Astrocyte (in vitro differentiated cells and primary cell): ENCODE measurements around the gene TRIM8. TPM values are rescaled to one million over a fixed set of nuclear protein-coding genes. Genes with fewer than 3 reads are reported as not detected.

ENCODE experiments used
- DNase-seq: peaks from one replicate; pipeline ENCODE4 v3.0.0-alpha.2; 2010; ENCODE audit warnings: low read depth
- FAIRE-seq: peaks from 2 replicates; lab custom pipeline; 2011; peaks lifted over from hg19 to GRCh38; lab: Jason Lieb, UNC
- H2AFZ ChIP-seq: 2 replicates; pipeline ENCODE4 v1.6.0; 2012; ENCODE audit warnings: low read depth, low read length, inconsistent platforms
- H3K27ac ChIP-seq: 2 replicates; pipeline ENCODE4 v1.5.1; 2011; ENCODE audit warnings: low read depth, low read length, inconsistent platforms
- H3K27me3 ChIP-seq: 2 replicates; pipeline ENCODE4 v1.6.0; 2011; ENCODE audit warnings: low read length, inconsistent platforms; ENCODE audit not compliant: insufficient read depth
- H3K36me3 ChIP-seq: 2 replicates; pipeline ENCODE4 v1.5.1; 2011; ENCODE audit warnings: low read length, inconsistent platforms; ENCODE audit not compliant: insufficient read depth
- H3K4me1 ChIP-seq: 2 replicates; pipeline ENCODE4 v1.5.1; 2011; ENCODE audit warnings: low read length, inconsistent platforms; ENCODE audit not compliant: insufficient read depth
- H3K4me2 ChIP-seq: 2 replicates; pipeline ENCODE4 v1.6.0; 2012; ENCODE audit warnings: low read length, inconsistent platforms
- H3K4me3 ChIP-seq: 2 replicates; pipeline ENCODE4 v1.5.1; 2011; ENCODE audit warnings: low read depth, mild to moderate bottlenecking, low read length, inconsistent platforms; ENCODE audit not compliant: insufficient read depth
- H3K79me2 ChIP-seq: 2 replicates; pipeline ENCODE4 v1.6.0; 2012; ENCODE audit warnings: mild to moderate bottlenecking, low read length, inconsistent platforms; ENCODE audit not compliant: insufficient read depth
- H3K9ac ChIP-seq: 2 replicates; pipeline ENCODE4 v1.6.0; 2012; ENCODE audit warnings: mild to moderate bottlenecking, low read length, inconsistent platforms
- H3K9me3 ChIP-seq: 2 replicates; pipeline ENCODE4 v1.5.1; 2012; ENCODE audit warnings: low read depth, mild to moderate bottlenecking, low read length, inconsistent platforms; ENCODE audit not compliant: insufficient read depth
- H4K20me1 ChIP-seq: 2 replicates; pipeline ENCODE4 v1.6.0; 2012; ENCODE audit warnings: low read length, inconsistent platforms; ENCODE audit not compliant: insufficient read depth
- H3K27ac Mint-ChIP-seq: one replicate; pipeline ENCODE4 v1.8.0; 2021; ENCODE audit warnings: mild to moderate bottlenecking, mixed read lengths; ENCODE audit not compliant: unreplicated experiment
- H3K27me3 Mint-ChIP-seq: one replicate; pipeline ENCODE4 v1.8.0; 2021; ENCODE audit warnings: low read depth, mixed read lengths; ENCODE audit not compliant: unreplicated experiment
- H3K36me3 Mint-ChIP-seq: one replicate; pipeline ENCODE4 v1.8.0; 2021; ENCODE audit warnings: low read depth, mixed read lengths; ENCODE audit not compliant: unreplicated experiment
- H3K4me1 Mint-ChIP-seq: one replicate; pipeline ENCODE4 v1.8.0; 2021; ENCODE audit warnings: low read depth, mixed read lengths; ENCODE audit not compliant: unreplicated experiment
- H3K4me3 Mint-ChIP-seq: one replicate; pipeline ENCODE4 v1.8.0; 2021; ENCODE audit warnings: mild to moderate bottlenecking, moderate library complexity, mixed read lengths; ENCODE audit not compliant: unreplicated experiment
- H3K9me3 Mint-ChIP-seq: one replicate; pipeline ENCODE4 v1.8.0; 2021; ENCODE audit warnings: mild to moderate bottlenecking, mixed read lengths; ENCODE audit not compliant: unreplicated experiment
- EZH2 ChIP-seq: IDR thresholded peaks from 2 replicates; pipeline ENCODE4 v1.6.1; 2012; ENCODE audit warnings: mild to moderate bottlenecking, low read length, inconsistent platforms; ENCODE audit not compliant: insufficient read depth
- total RNA-seq: library from RNA; stranded (reverse); gene quantifications from 2 replicates; pipeline ENCODE4 v1.2.1, GENCODE V29; 2021
- TF ChIP-seq, protein P1 (sequence below): IDR thresholded peaks from 2 replicates; pipeline ENCODE4 v1.5.1; 2011; ENCODE audit warnings: low read depth, mild to moderate bottlenecking, inconsistent platforms, low read length, moderate library complexity; ENCODE audit not compliant: insufficient read depth

TRIM8 gene
- total RNA-seq, 1 donor from 2014 or later = 117 TPM

DNA sequence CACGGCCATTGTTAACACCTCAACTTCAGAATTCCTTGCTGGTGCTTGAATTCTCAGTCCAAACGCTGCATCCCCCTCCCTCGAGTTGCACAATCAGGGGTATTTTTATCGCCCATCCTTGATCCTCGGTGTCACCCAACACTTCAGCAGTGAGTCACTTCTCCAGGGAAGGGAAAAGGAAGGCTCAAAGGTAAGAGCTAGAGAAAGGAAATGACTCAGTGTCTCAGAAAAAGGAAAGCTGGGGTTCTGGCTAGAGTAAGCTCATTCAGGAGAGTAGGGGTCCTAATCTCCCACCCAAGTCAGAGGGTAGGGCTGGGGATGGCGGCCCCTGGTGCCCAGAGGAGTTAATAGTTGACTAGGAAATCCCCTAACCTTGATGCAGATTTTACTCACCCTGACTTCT lies 39.8 kb upstream of the TRIM8 start:
- Mint-ChIP-seq H3K4me3 (peak overlapping the region; percentile 80), H3K27ac (peak overlapping the region; percentile 85)
- no peaks in the 10 kb centered on the region for H3K27me3 ChIP-seq

GRCh38 chr10:102605712-102606111 lies 38.6 kb upstream of the TRIM8 start:
- H3K27ac Mint-ChIP-seq = peak overlapping the region; percentile 77
- Histone ChIP-seq H3K4me3 (no peak overlapping the region), H4K20me1 (no peaks in the 10 kb centered on the region), H3K36me3 (no peaks in the 10 kb centered on the region), H3K4me1 (peaks cover 29% of the 10 kb centered on the region), H2AFZ (no peak overlapping the region), H3K4me2 (peak overlapping the region; percentile 5), H3K27ac (no peak overlapping the region), H3K9me3 (no peaks in the 10 kb centered on the region), H3K27me3 (no peaks in the 10 kb centered on the region), H3K9ac (no peak overlapping the region), H3K79me2 (no peaks in the 10 kb centered on the region)
- peaks cover 36% of the 10 kb centered on the region for H3K4me1 Mint-ChIP-seq
- peak; percentile 54 for DNase-seq
- FAIRE-seq = peak; percentile 26
- peaks cover 14% of the 10 kb centered on the region for H3K36me3 Mint-ChIP-seq
- no peaks in the 10 kb centered on the region for H3K9me3 Mint-ChIP-seq
- TF ChIP-seq EZH2 = no peak
- TF ChIP-seq, protein P1, sequence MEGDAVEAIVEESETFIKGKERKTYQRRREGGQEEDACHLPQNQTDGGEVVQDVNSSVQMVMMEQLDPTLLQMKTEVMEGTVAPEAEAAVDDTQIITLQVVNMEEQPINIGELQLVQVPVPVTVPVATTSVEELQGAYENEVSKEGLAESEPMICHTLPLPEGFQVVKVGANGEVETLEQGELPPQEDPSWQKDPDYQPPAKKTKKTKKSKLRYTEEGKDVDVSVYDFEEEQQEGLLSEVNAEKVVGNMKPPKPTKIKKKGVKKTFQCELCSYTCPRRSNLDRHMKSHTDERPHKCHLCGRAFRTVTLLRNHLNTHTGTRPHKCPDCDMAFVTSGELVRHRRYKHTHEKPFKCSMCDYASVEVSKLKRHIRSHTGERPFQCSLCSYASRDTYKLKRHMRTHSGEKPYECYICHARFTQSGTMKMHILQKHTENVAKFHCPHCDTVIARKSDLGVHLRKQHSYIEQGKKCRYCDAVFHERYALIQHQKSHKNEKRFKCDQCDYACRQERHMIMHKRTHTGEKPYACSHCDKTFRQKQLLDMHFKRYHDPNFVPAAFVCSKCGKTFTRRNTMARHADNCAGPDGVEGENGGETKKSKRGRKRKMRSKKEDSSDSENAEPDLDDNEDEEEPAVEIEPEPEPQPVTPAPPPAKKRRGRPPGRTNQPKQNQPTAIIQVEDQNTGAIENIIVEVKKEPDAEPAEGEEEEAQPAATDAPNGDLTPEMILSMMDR = no peak
- no peak overlapping the region for H3K4me3 Mint-ChIP-seq
- no peaks in the 10 kb centered on the region for H3K27me3 Mint-ChIP-seq

More for the DNA sequence above, 39.8 kb upstream of the TRIM8 start:
- H3K36me3 Mint-ChIP-seq = peaks cover 19% of the 10 kb centered on the region
- no peak for TF ChIP-seq EZH2
- TF ChIP-seq, protein P1 = no peak
- Histone ChIP-seq H4K20me1 (no peaks in the 10 kb centered on the region), H3K27ac (peak overlapping the region; percentile 63), H3K36me3 (no peaks in the 10 kb centered on the region), H3K9ac (peak overlapping the region; percentile 4), H3K9me3 (no peaks in the 10 kb centered on the region), H3K4me3 (peak overlapping the region; percentile 9), H3K4me2 (peak overlapping the region; percentile 56), H3K79me2 (no peaks in the 10 kb centered on the region), H2AFZ (no peak overlapping the region), H3K4me1 (peaks cover 32% of the 10 kb centered on the region)
- H3K4me1 Mint-ChIP-seq = peaks cover 41% of the 10 kb centered on the region
- DNase-seq = peak; percentile 89
- peak; percentile 78 for FAIRE-seq
- H3K27me3 Mint-ChIP-seq = no peaks in the 10 kb centered on the region
- no peaks in the 10 kb centered on the region for H3K9me3 Mint-ChIP-seq

DNA sequence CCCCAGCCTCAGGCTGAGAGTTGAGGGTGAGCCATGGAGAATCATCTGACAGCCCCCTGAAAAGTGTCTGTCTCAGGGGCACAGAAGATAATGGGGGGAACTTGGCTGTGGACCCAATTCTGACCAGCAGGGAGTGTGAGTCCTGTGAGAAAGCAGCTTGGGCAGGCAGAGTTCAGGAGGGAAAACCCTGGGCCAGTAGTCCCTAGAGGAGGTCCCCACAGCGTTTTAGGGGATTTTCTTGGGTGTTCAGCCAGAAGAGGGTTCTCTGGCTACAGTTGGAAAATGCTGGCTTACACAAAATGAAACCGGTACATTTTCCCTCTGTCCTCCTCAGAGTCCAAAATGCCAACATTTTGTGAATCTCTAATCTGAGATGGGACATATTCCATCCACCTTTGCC lies 35.8 kb upstream of the TRIM8 start:
- no peak for FAIRE-seq
- TF ChIP-seq EZH2 = no peak
- TF ChIP-seq, protein P1 = no peak
- H3K4me1 Mint-ChIP-seq = peaks cover 39% of the 10 kb centered on the region

More for the DNA sequence above, 35.8 kb upstream of the TRIM8 start:
- Histone ChIP-seq H3K9ac (no peak overlapping the region), H3K36me3 (no peaks in the 10 kb centered on the region), H4K20me1 (no peaks in the 10 kb centered on the region), H3K4me2 (no peak overlapping the region), H2AFZ (no peak overlapping the region), H3K27ac (no peak overlapping the region), H3K4me3 (no peak overlapping the region), H3K9me3 (no peaks in the 10 kb centered on the region), H3K27me3 (no peaks in the 10 kb centered on the region), H3K4me1 (peaks cover 46% of the 10 kb centered on the region), H3K79me2 (no peaks in the 10 kb centered on the region)
- peaks cover 15% of the 10 kb centered on the region for H3K36me3 Mint-ChIP-seq
- H3K27me3 Mint-ChIP-seq = no peaks in the 10 kb centered on the region
- no peak overlapping the region for H3K27ac Mint-ChIP-seq
- no peak overlapping the region for H3K4me3 Mint-ChIP-seq
- H3K9me3 Mint-ChIP-seq = no peaks in the 10 kb centered on the region
- DNase-seq = no peak
